Measurements from ENCODE around the gene SCAMP5. TPM values are rescaled to one million over a fixed set of nuclear protein-coding genes. Genes with fewer than 3 reads are reported as not detected.
A peak's percentile ranks its signal among the peaks of the same experiment; 100 is the strongest.

SCAMP5 gene
- total RNA-seq, 4 donors from 2014 or later: 0.47 TPM; not detected in 3

GRCh38 chr15:75044258-75044878 lies 49.0 kb downstream of the SCAMP5 start:
- Histone ChIP-seq H3K27ac (peak overlapping the region; percentile 71 to 80 (median 78)), H3K27me3 (no peaks in the 10 kb centered on the region), H3K4me3 (peak overlapping the region in 2 of 4 donors; percentile 20 to 28), H3K9me3 (no peaks in the 10 kb centered on the region), H3K36me3 (no peaks in the 10 kb centered on the region), H3K4me1 (peaks cover 64 to 68% of the 10 kb centered on the region in 2 donors)
- TF ChIP-seq CTCF (IDR thresholded peaks at IDR 0.05 in 4 of 5, conservative IDR thresholded peaks at IDR 0.05 in 1 of 5) (no peak), POLR2A (IDR thresholded peaks at IDR 0.05) (no peak)
- intact Hi-C loops (cut with DNase I; ENCODE audit: low total_unique reads): no loop called here
- ATAC-seq: no peak
- in situ Hi-C loops (cut with MboI; ENCODE audit: low sequenced_read_pairs in 4 of 4): no loop called here
- no peak for DNase-seq

- H3K4me1 ChIP-seq: peaks cover 68 to 78% of the 10 kb centered on the region in 2 donors
- peak overlapping the region; percentile 71 to 80 (median 78) for H3K27ac ChIP-seq
- no peak for TF ChIP-seq CTCF (IDR thresholded peaks at IDR 0.05 in 4 of 5, conservative IDR thresholded peaks at IDR 0.05 in 1 of 5)
- no peak for TF ChIP-seq POLR2A (IDR thresholded peaks at IDR 0.05)
- no peak overlapping the region for H3K4me3 ChIP-seq
- no peak for ATAC-seq
- H3K36me3 ChIP-seq: no peaks in the 10 kb centered on the region
- intact Hi-C loops (cut with DNase I; ENCODE audit: low total_unique reads) (no loop called here), in situ Hi-C loops (cut with MboI; ENCODE audit: low sequenced_read_pairs in 4 of 4) (no loop called here)
- no peaks in the 10 kb centered on the region for H3K27me3 ChIP-seq
- no peak for DNase-seq
- no peaks in the 10 kb centered on the region for H3K9me3 ChIP-seq
These were observed 50.1 kb downstream of the SCAMP5 start for GRCh38 chr15:75045332-75046015.

- TF ChIP-seq CTCF (IDR thresholded peaks at IDR 0.05 in 4 of 5, conservative IDR thresholded peaks at IDR 0.05 in 1 of 5) (no peak), POLR2A (IDR thresholded peaks at IDR 0.05) (no peak)
- Histone ChIP-seq H3K27me3 (no peaks in the 10 kb centered on the region), H3K9me3 (no peaks in the 10 kb centered on the region), H3K4me3 (no peak overlapping the region), H3K36me3 (no peaks in the 10 kb centered on the region), H3K4me1 (peaks cover 60 to 67% of the 10 kb centered on the region in 2 donors), H3K27ac (peak overlapping the region; percentile 74 to 82 (median 78))
- no peak for DNase-seq
- in situ Hi-C loops (cut with MboI; ENCODE audit: low sequenced_read_pairs in 4 of 4): no loop called here
- intact Hi-C loops (cut with DNase I; ENCODE audit: low total_unique reads): no loop called here
- ATAC-seq: no peak
These were observed 53.0 kb downstream of the SCAMP5 start for GRCh38 chr15:75048394-75048793.

GRCh38 chr15:75049392-75049791 lies 54.0 kb downstream of the SCAMP5 start:
- Histone ChIP-seq H3K27me3 (no peaks in the 10 kb centered on the region), H3K9me3 (no peaks in the 10 kb centered on the region), H3K36me3 (no peaks in the 10 kb centered on the region), H3K4me1 (peaks cover 52 to 61% of the 10 kb centered on the region in 2 donors), H3K27ac (peak overlapping the region in 3 of 4 donors; percentile 2 to 82 (median 79)), H3K4me3 (no peak overlapping the region)
- ATAC-seq (peak; percentile 69 to 79), DNase-seq (peak; percentile 45 to 71)
- in situ Hi-C loops (cut with MboI; ENCODE audit: low sequenced_read_pairs in 4 of 4): no loop called here
- intact Hi-C loops (cut with DNase I; ENCODE audit: low total_unique reads): no loop called here
- no peak for TF ChIP-seq CTCF (IDR thresholded peaks at IDR 0.05 in 4 of 5, conservative IDR thresholded peaks at IDR 0.05 in 1 of 5)
- TF ChIP-seq POLR2A (IDR thresholded peaks at IDR 0.05): no peak
